ENCODE measurements around the gene TEX29.

Gene TEX29

GRCh38 chr13:111343186-111343805 lies 22.9 kb downstream of the TEX29 start:
- no peak for DNase-seq (ENCODE audit: low read depth)

GRCh38 chr13:111344471-111345191 lies 24.2 kb downstream of the TEX29 start:
- no peak for DNase-seq (ENCODE audit: low read depth)

- no peak for DNase-seq (ENCODE audit: low read depth)
These were observed 25.2 kb downstream of the TEX29 start for GRCh38 chr13:111345682-111346081.

- DNase-seq (ENCODE audit: low read depth), result no peak
These were observed 25.7 kb downstream of the TEX29 start for GRCh38 chr13:111346101-111346680.

GRCh38 chr13:111347438-111347837 lies 27.0 kb downstream of the TEX29 start:
- no peak for DNase-seq (ENCODE audit: low read depth)

- no peak for DNase-seq (ENCODE audit: low read depth)
These were observed 33.1 kb downstream of the TEX29 start for GRCh38 chr13:111353508-111353907.

- no peak for DNase-seq (ENCODE audit: low read depth)
These were observed 34.3 kb downstream of the TEX29 start for GRCh38 chr13:111354789-111355188.

GRCh38 chr13:111356795-111357194 lies 36.4 kb downstream of the TEX29 start:
- no peak for DNase-seq (ENCODE audit: low read depth)

- no peak for DNase-seq (ENCODE audit: low read depth)
These were observed 38.9 kb downstream of the TEX29 start for GRCh38 chr13:111359237-111359915.

GRCh38 chr13:111359930-111360329 lies 39.5 kb downstream of the TEX29 start:
- DNase-seq (ENCODE audit: low read depth), result no peak

- DNase-seq (ENCODE audit: low read depth), result no peak
These were observed 40.0 kb downstream of the TEX29 start for GRCh38 chr13:111360452-111360851.

- DNase-seq (ENCODE audit: low read depth), result no peak
These were observed 40.8 kb downstream of the TEX29 start for GRCh38 chr13:111361046-111361872.

GRCh38 chr13:111361873-111362648 lies 41.6 kb downstream of the TEX29 start:
- no peak for DNase-seq (ENCODE audit: low read depth)

- DNase-seq (ENCODE audit: low read depth), result no peak
These were observed 42.7 kb downstream of the TEX29 start for GRCh38 chr13:111363121-111363520.

- no peak for DNase-seq (ENCODE audit: low read depth)
These were observed 43.1 kb downstream of the TEX29 start for GRCh38 chr13:111363591-111363990.

GRCh38 chr13:111365149-111366005 lies 44.9 kb downstream of the TEX29 start:
- no peak for DNase-seq (ENCODE audit: low read depth)

- no peak for DNase-seq (ENCODE audit: low read depth)
These were observed 46.9 kb downstream of the TEX29 start for GRCh38 chr13:111367340-111367739.

GRCh38 chr13:111368091-111368490 lies 47.6 kb downstream of the TEX29 start:
- DNase-seq (ENCODE audit: low read depth), result no peak

- DNase-seq (ENCODE audit: low read depth), result no peak
These were observed 49.7 kb downstream of the TEX29 start for GRCh38 chr13:111370147-111370546.
